ENCODE measurements around the gene LRP1B.

DNA sequence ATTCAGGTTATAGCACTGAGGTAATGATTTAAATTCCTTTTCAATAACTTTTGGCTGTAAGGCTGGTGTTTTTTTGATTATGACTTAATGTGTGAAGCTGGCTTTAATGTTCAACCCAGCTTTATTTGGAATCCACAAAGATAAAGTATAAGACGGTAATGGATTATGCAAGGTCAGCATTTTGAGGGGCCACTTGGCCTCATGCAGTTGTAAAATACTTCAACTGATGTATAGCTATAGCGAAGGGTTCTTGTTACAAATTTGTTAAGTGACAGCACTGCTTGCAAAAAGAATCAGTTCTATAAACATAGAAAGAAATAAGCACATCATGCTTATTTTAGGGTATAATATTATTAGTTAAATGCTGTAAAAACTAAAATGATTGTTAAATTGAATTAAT, 36.6 kb downstream of the LRP1B start:
- TF ChIP-seq TAF1 (IDR thresholded peaks at IDR 0.05; ENCODE audit: borderline replicate concordance, low read depth, low read length) (no peak), POLR2A (IDR thresholded peaks at IDR 0.05; ENCODE audit: low read depth, low read length) (no peak)
